Measurements from ENCODE around the gene IP6K1. TPM values are rescaled to one million over a fixed set of nuclear protein-coding genes. Genes with fewer than 3 reads are reported as not detected.

IP6K1 gene
- total and polyA plus RNA-seq, 10 of the 15 experiments (the other 5 are each of a cell fraction or from before 2014, with no cell fraction given) = 1.3 to 30.6 (median 18.2) TPM

- TF ChIP-seq ZNF274 (IDR thresholded peaks at IDR 0.05; ENCODE audit: insufficient read depth, insufficient read length) (no peak), BACH1 (IDR thresholded peaks at IDR 0.05; ENCODE audit: borderline replicate concordance) (peak; percentile 66; the same call in 1 of the 2 replicates), STAT3 (IDR thresholded peaks at IDR 0.05; ENCODE audit: low read depth, low read length) (no peak), RCOR1 (conservative IDR thresholded peaks at IDR 0.05; ENCODE audit: low read depth, low read length) (no peak), HCFC1 (IDR thresholded peaks at IDR 0.05; ENCODE audit: low read length) (no peak), IKZF2 (IDR thresholded peaks at IDR 0.05) (no peak), ZBTB33 (IDR thresholded peaks at IDR 0.05) (no peak), NBN (IDR thresholded peaks at IDR 0.05) (peak; percentile 68), CBX5 (IDR thresholded peaks at IDR 0.05; ENCODE audit: low read depth) (no peak), IKZF1 (conservative IDR thresholded peaks at IDR 0.05) (peak; percentile 56; the same call in 1 of the 2 replicates), GABPA (IDR thresholded peaks at IDR 0.05; ENCODE audit: low read depth) (no peak), SREBF1 (IDR thresholded peaks at IDR 0.05; ENCODE audit: low read length) (no peak), SMAD5 (IDR thresholded peaks at IDR 0.05; ENCODE audit: low read depth) (peak; percentile 54; the same call in 1 of the 2 replicates), CEBPB (IDR thresholded peaks at IDR 0.05; ENCODE audit: borderline replicate concordance in 1 of 2, low read depth in 2 of 2, low read length in 2 of 2) (no peak), YY1 (IDR thresholded peaks at IDR 0.05; ENCODE audit: low read depth, low read length) (peak; percentile 75; the same call in 1 of the 2 replicates), RB1 (IDR thresholded peaks at IDR 0.05; ENCODE audit: borderline replicate concordance) (peak; percentile 63; the same call in 1 of the 2 replicates), SUZ12 (IDR thresholded peaks at IDR 0.05; ENCODE audit: unreplicated experiment) (no peak), ATF2 (IDR thresholded peaks at IDR 0.05; ENCODE audit: low read length) (no peak), RAD21 (IDR thresholded peaks at IDR 0.05; ENCODE audit: insufficient read depth, low read depth, low read length) (no peak), FOXK2 (IDR thresholded peaks at IDR 0.05) (no peak), SP1 (IDR thresholded peaks at IDR 0.05; ENCODE audit: low read depth, low read length) (peak; percentile 65), BRCA1 (IDR thresholded peaks at IDR 0.05; ENCODE audit: low read depth, low read length) (no peak), ATF7 (IDR thresholded peaks at IDR 0.05; ENCODE audit: low read depth) (no peak), POLR2A (IDR thresholded peaks at IDR 0.05; ENCODE audit: low read depth, low read length) (peak; percentile 75), NKRF (conservative IDR thresholded peaks at IDR 0.05) (0 out of 2 replicates have a peak, but pooled peaks have one; percentile 32), HDGF (IDR thresholded peaks at IDR 0.05) (peak; percentile 67; the same call in 1 of the 2 replicates), MEF2B (IDR thresholded peaks at IDR 0.05; ENCODE audit: partially characterized antibody, poor library complexity, severe bottlenecking) (no peak), BHLHE40 (IDR thresholded peaks at IDR 0.05; ENCODE audit: borderline replicate concordance in 1 of 2, low read depth in 2 of 2, low read length in 1 of 2) (0 out of 4 replicates have a peak, but pooled peaks have one; percentile 7 to 17), CBFB (IDR thresholded peaks at IDR 0.05; ENCODE audit: low read depth) (no peak), ZZZ3 (IDR thresholded peaks at IDR 0.05; ENCODE audit: control insufficient read depth, insufficient read length, low read depth) (no peak)
These were observed 67.0 kb downstream of the IP6K1 start, which contains the start of gene AMIGO3 (continued) for GRCh38 chr3:49719214-49719884.
